ENCODE measurements around the gene ITGB3. TPM values are rescaled to one million over a fixed set of nuclear protein-coding genes. Genes with fewer than 3 reads are reported as not detected.

Gene ITGB3
- total RNA-seq, 1 experiment from 2014 or later, result 0.48 TPM

DNA sequence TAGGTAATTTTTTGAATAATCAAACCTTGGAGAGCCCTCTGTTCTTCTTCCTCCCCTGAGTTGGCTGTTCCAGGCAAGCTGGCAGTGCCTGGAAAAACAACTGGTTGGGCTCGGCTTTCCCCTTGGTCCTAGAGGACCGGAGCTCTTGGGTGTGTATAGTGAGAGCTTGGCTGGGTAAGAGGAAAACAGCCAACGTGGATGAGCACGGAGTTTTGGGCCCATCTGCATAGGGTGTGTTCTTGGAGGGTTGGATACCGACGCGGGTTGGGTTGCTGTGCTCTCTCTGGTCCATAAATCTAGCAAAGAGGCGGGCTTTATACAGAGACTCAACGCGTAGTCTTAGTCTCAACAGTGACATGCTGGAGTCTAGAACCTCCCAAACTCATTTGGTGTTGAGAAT lies 23.2 kb downstream of the ITGB3 start:
- no TSS peak for BruUV-seq (replicated peaks)
- TF ChIP-seq, protein P1, sequence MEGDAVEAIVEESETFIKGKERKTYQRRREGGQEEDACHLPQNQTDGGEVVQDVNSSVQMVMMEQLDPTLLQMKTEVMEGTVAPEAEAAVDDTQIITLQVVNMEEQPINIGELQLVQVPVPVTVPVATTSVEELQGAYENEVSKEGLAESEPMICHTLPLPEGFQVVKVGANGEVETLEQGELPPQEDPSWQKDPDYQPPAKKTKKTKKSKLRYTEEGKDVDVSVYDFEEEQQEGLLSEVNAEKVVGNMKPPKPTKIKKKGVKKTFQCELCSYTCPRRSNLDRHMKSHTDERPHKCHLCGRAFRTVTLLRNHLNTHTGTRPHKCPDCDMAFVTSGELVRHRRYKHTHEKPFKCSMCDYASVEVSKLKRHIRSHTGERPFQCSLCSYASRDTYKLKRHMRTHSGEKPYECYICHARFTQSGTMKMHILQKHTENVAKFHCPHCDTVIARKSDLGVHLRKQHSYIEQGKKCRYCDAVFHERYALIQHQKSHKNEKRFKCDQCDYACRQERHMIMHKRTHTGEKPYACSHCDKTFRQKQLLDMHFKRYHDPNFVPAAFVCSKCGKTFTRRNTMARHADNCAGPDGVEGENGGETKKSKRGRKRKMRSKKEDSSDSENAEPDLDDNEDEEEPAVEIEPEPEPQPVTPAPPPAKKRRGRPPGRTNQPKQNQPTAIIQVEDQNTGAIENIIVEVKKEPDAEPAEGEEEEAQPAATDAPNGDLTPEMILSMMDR (IDR thresholded peaks at IDR 0.05; ENCODE audit: insufficient read depth in 1 of 2, low read depth in 1 of 2, low read length in 1 of 2, severe bottlenecking in 1 of 2, unreplicated experiment in 1 of 2), result no peak
- Mint-ChIP-seq H3K9me3 (ENCODE audit: unreplicated experiment) (no peaks in the 10 kb centered on the region), H3K27ac (ENCODE audit: unreplicated experiment) (no peak overlapping the region), H3K36me3 (ENCODE audit: insufficient read depth, unreplicated experiment) (peaks cover 7% of the 10 kb centered on the region), H3K4me3 (ENCODE audit: unreplicated experiment) (no peak overlapping the region), H3K27me3 (ENCODE audit: insufficient read depth, unreplicated experiment) (no peaks in the 10 kb centered on the region), H3K4me1 (ENCODE audit: low read depth, unreplicated experiment) (peaks cover 11% of the 10 kb centered on the region)
- Histone ChIP-seq H3K36me3 (ENCODE audit: control insufficient read depth, insufficient read depth, low read length) (no peaks in the 10 kb centered on the region), H3K4me1 (peaks cover 7% of the 10 kb centered on the region; the same call in 1 of the 2 replicates), H3K4me3 (ENCODE audit: low read depth, low read length) (no peak overlapping the region), H3K27me3 (replicated peaks; ENCODE audit: control insufficient read depth, insufficient read depth, low read length) (no peaks in the 10 kb centered on the region), H3K9me3 (no peaks in the 10 kb centered on the region)
- no peak for DNase-seq
- ChIA-PET CTCF (interaction anchor here (0.6 kb wide), 1 partner anchor 97 kb away, joined by 3 read pairs; no protein-coding TSS in a partner anchor), POLR2A (no interaction called here)
- intact Hi-C loops (cut with micrococcal nuclease; ENCODE audit: unreplicated experiment), result no loop called here

DNA sequence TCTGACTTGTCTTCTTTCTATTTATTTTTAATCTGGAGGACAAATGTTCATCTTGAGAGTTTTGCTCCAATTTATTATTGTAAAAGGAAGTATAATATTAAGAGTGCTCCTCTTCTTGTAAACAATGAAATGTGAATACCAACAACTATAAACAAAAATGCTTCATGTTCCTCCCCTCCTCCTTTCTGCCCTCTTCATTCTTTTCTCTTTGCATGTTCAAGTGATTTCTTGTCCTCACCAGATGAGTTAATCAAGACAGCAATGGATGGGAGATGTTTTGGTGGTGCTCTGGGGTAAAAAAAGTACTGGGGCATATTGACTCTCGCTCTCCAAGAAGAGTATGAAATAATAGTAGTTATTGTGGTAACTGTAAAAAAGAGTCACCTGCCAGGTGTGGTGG lies 24.3 kb downstream of the ITGB3 start:
- Histone ChIP-seq H3K27me3 (replicated peaks; ENCODE audit: control insufficient read depth, insufficient read depth, low read length) (no peaks in the 10 kb centered on the region), H3K36me3 (ENCODE audit: control insufficient read depth, insufficient read depth, low read length) (no peaks in the 10 kb centered on the region), H3K4me3 (ENCODE audit: low read depth, low read length) (no peak overlapping the region), H3K9me3 (no peaks in the 10 kb centered on the region), H3K4me1 (peaks cover 7% of the 10 kb centered on the region; the same call in 1 of the 2 replicates)
- Mint-ChIP-seq H3K9me3 (ENCODE audit: unreplicated experiment) (no peaks in the 10 kb centered on the region), H3K4me3 (ENCODE audit: unreplicated experiment) (no peak overlapping the region), H3K36me3 (ENCODE audit: insufficient read depth, unreplicated experiment) (peaks cover 7% of the 10 kb centered on the region), H3K27ac (ENCODE audit: unreplicated experiment) (no peak overlapping the region), H3K27me3 (ENCODE audit: insufficient read depth, unreplicated experiment) (no peaks in the 10 kb centered on the region), H3K4me1 (ENCODE audit: low read depth, unreplicated experiment) (peaks cover 11% of the 10 kb centered on the region)
- intact Hi-C loops (cut with micrococcal nuclease; ENCODE audit: unreplicated experiment), result no loop called here
- DNase-seq, result no peak
- TF ChIP-seq, protein P1 (IDR thresholded peaks at IDR 0.05; ENCODE audit: insufficient read depth in 1 of 2, low read depth in 1 of 2, low read length in 1 of 2, severe bottlenecking in 1 of 2, unreplicated experiment in 1 of 2), result no peak
- ChIA-PET POLR2A (no interaction called here), CTCF (no interaction called here)
- BruUV-seq (replicated peaks), result no TSS peak

DNA sequence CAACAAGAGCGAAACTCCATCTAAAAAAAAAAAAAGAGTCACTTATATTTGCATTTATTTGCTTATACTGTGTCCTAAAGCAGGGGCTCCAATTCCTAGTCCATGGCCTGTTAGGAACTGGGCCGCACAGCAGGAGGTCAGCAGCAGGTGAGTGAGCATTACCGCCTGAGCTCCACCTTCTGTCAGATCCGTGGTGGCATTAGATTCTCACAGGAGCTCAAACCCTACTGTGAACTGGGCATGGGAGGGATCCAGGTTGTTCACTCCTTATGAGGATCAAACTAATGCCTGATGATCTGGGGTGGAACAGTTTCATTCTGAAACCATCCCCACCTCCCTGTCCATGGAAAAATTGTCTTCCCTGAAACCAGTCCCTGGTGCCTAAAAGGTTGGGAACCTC lies 24.9 kb downstream of the ITGB3 start:
- ChIA-PET POLR2A (no interaction called here), CTCF (no interaction called here)
- H3K27me3 ChIP-seq (replicated peaks; ENCODE audit: control insufficient read depth, insufficient read depth, low read length), result no peaks in the 10 kb centered on the region
- H3K9me3 ChIP-seq, result no peaks in the 10 kb centered on the region
- H3K36me3 ChIP-seq (ENCODE audit: control insufficient read depth, insufficient read depth, low read length), result no peaks in the 10 kb centered on the region
- TF ChIP-seq, protein P1 (IDR thresholded peaks at IDR 0.05; ENCODE audit: insufficient read depth in 1 of 2, low read depth in 1 of 2, low read length in 1 of 2, severe bottlenecking in 1 of 2, unreplicated experiment in 1 of 2), result no peak
- H3K4me3 ChIP-seq (ENCODE audit: low read depth, low read length), result no peak overlapping the region
- Mint-ChIP-seq H3K27me3 (ENCODE audit: insufficient read depth, unreplicated experiment) (no peaks in the 10 kb centered on the region), H3K4me3 (ENCODE audit: unreplicated experiment) (no peak overlapping the region), H3K9me3 (ENCODE audit: unreplicated experiment) (no peaks in the 10 kb centered on the region), H3K4me1 (ENCODE audit: low read depth, unreplicated experiment) (peaks cover 11% of the 10 kb centered on the region), H3K36me3 (ENCODE audit: insufficient read depth, unreplicated experiment) (peaks cover 7% of the 10 kb centered on the region), H3K27ac (ENCODE audit: unreplicated experiment) (no peak overlapping the region)
- no peak for DNase-seq
- no TSS peak for BruUV-seq (replicated peaks)
- peaks cover 7% of the 10 kb centered on the region; the same call in 1 of the 2 replicates for H3K4me1 ChIP-seq
- intact Hi-C loops (cut with micrococcal nuclease; ENCODE audit: unreplicated experiment), result no loop called here
